Left colon (tissue), 2 donors: Measurements from ENCODE around the gene THBD. TPM values are rescaled to one million over a fixed set of nuclear protein-coding genes. Genes with fewer than 3 reads are reported as not detected.

Experiments used
- ATAC-seq: fragments of 200-7000 bp; cut with Tn5 transposase; one replicate; pipeline ENCODE4 v1.9.1; 2020; ENCODE audit warnings: mild to moderate bottlenecking, moderate library complexity
- DNase-seq, 2 donors: peaks; one replicate each; pipeline ENCODE4 v3.0.0-alpha.2; 2020
- intact Hi-C, 2 donors: fragments of 100-400 bp; cut with DNase I in 1 of 2; cut with micrococcal nuclease in 1 of 2; formaldehyde crosslinking; loops; one replicate each; pipeline versions ENCODE4 v1.11.2 to v1.14.0; 2022; cut with DNase I, micrococcal nuclease
- total RNA-seq, 2 donors: library from RNA; stranded (reverse); fragmentation: NEBNext Ultra II Directional; extraction: Animal tissue kit (Norgen Biotek cat#: 25700); gene quantifications; one replicate each; pipeline ENCODE4 v1.2.1, GENCODE V29; 2021
- donor health status: DM: no; HTN: no; CAD: no.
- donor health status: DM: yes; HTN: yes; CAD: no.

Gene THBD
- total RNA-seq, 2 donors from 2014 or later, result 4.5 to 7.0 TPM

DNA sequence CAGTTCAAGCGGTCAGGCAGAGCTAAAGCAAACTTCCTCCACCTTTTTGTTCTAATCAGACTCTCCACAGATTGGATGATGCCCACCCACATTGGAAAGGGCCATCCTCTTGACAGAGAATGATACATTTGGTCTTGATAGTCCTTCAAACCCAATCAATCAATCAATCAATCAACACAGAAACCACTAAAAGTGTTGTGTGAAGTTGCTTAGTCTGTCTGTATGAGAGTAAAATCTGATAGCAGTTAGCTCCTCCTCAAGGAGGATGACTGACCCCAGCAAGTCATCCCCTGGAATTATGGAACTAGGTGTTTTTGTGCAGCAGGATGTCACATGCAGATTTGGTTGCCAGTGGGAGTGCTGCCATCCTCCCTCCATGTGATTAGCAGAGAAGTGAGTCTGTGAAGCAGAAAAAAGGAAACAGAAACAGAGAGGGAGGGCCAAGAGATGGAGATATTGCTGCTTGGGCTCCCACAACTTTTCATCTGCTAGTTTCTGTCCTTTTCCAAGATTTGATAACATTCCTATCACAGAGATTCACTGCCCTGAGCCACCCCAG, 46.3 kb downstream of the THBD start:
- DNase-seq (no peak), ATAC-seq (no peak)
- intact Hi-C loops, result no loop called here

- no peak for ATAC-seq
- DNase-seq, result no peak
- intact Hi-C loops, result no loop called here
Measured at GRCh38 chr20:23002276-23002675, 47.2 kb downstream of the THBD start.

GRCh38 chr20:23000232-23000947, 49.1 kb downstream of the THBD start:
- no peak for DNase-seq
- ATAC-seq, result no peak

DNA sequence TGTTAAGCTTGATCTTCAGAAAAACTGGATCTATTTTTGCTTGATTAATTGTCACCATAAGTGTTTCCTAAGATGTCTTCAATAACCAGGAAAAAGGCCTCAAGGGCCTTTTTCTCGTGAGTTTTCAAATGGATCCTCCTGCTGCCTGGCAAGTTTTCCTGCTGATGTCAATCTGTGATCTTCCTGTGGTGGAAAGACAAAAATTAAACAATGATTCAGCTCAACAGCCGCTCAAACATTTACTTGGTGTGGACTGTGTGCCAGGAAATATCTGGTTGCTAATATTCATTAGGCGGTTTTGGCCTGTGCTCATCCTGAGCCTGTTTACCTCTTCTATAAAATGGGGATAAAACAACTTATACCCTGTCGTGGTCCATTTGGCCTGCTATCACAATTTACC, 49.7 kb downstream of the THBD start:
- DNase-seq, result no peak
- ATAC-seq, result no peak
- intact Hi-C loops, result no loop called here

More at GRCh38 chr20:23000232-23000947, 49.1 kb downstream of the THBD start:
- intact Hi-C loops, result no loop called here

DNA sequence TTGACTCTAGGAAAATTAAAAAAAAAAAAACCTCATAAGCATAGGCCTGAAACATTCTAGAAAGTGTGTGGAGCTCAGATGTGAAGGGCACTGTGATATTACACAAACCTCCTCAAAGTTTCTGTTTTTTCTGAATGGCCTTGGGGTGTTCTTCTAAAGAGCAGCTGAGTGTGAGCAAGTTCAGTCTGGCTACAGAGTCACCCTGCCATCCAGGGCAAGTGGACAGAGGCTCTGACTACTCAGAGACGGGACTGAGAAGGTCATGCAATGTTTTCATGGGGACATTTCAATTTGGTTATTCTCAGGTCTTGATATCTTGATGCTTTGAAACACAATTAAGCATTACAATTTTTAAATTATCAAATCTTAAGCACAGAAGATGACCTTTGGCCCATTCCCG, 51.0 kb downstream of the THBD start:
- ATAC-seq (no peak), DNase-seq (no peak)
- intact Hi-C loops, result no loop called here

- DNase-seq (no peak), ATAC-seq (no peak)
- intact Hi-C loops, result no loop called here
Measured at GRCh38 chr20:22995923-22996322, 53.5 kb downstream of the THBD start.

Other genes with a start within 250 kb of the THBD start
- gene SSTR4, start 14.4 kb downstream of the THBD start, total RNA-seq, result not detected
- gene CD93, start 36.7 kb upstream of the THBD start, total RNA-seq, result 10 to 100 TPM in 1 of 2 donors, 1 to 10 TPM in 1; 9.0 to 14.2 TPM